ENCODE measurements around the gene GPC6. TPM values are rescaled to one million over a fixed set of nuclear protein-coding genes. Genes with fewer than 3 reads are reported as not detected.

Gene GPC6
- total RNA-seq, 1 experiment from 2014 or later, result not detected

DNA sequence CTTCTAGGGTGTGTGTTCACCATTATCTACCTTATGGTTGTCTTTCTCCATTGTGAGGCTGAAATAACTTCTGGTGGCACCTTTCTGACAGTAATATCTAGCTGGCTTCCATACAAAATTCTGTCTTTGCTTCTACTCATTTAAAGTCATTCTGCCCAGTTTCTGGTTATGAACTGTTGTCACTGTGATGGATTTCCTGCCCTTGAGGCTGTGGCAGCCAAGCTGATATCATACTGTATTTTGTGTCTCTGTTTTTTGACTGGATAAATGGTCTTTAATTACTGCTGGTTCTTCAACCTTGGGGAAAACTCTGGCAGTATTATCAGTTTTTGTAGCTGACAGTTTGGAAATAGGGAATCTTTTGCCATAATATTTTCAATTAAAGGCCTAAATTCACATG lies 233.4 kb downstream of the GPC6 start:
- no peaks in the 10 kb centered on the region for H3K27me3 ChIP-seq (ENCODE audit: insufficient read depth, low read depth)
- no peak overlapping the region for H3K27ac ChIP-seq
- no TSS peak for BruUV-seq (replicated peaks)
- ChIA-PET CTCF (no interaction called here), POLR2A (ENCODE audit: unreplicated experiment) (no interaction called here)
- no peak overlapping the region for H2AFZ ChIP-seq
- no peaks in the 10 kb centered on the region for H4K20me1 ChIP-seq (ENCODE audit: insufficient read depth)
- no peak overlapping the region for H3K4me3 ChIP-seq
- H3K9me3 ChIP-seq (ENCODE audit: insufficient read depth, low read depth), result no peaks in the 10 kb centered on the region
- H3K4me1 ChIP-seq (replicated peaks; ENCODE audit: insufficient read depth), result no peaks in the 10 kb centered on the region
- no peaks in the 10 kb centered on the region for H3K79me2 ChIP-seq (ENCODE audit: low read depth)
- no peaks in the 10 kb centered on the region for H3K36me3 ChIP-seq (ENCODE audit: low read depth)
- no peak for DNase-seq
- H3K9me2 ChIP-seq (ENCODE audit: insufficient read depth), result no peaks in the 10 kb centered on the region
- no peak for TF ChIP-seq EZH2 (IDR thresholded peaks at IDR 0.05; ENCODE audit: low read depth)
- TF ChIP-seq, protein P1, sequence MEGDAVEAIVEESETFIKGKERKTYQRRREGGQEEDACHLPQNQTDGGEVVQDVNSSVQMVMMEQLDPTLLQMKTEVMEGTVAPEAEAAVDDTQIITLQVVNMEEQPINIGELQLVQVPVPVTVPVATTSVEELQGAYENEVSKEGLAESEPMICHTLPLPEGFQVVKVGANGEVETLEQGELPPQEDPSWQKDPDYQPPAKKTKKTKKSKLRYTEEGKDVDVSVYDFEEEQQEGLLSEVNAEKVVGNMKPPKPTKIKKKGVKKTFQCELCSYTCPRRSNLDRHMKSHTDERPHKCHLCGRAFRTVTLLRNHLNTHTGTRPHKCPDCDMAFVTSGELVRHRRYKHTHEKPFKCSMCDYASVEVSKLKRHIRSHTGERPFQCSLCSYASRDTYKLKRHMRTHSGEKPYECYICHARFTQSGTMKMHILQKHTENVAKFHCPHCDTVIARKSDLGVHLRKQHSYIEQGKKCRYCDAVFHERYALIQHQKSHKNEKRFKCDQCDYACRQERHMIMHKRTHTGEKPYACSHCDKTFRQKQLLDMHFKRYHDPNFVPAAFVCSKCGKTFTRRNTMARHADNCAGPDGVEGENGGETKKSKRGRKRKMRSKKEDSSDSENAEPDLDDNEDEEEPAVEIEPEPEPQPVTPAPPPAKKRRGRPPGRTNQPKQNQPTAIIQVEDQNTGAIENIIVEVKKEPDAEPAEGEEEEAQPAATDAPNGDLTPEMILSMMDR (conservative IDR thresholded peaks at IDR 0.05), result no peak
- intact Hi-C loops (cut with micrococcal nuclease; ENCODE audit: unreplicated experiment), result no loop called here
- no peak overlapping the region for H3K4me2 ChIP-seq
- H3F3A ChIP-seq (ENCODE audit: insufficient read depth, low read depth), result no peaks in the 10 kb centered on the region

DNA sequence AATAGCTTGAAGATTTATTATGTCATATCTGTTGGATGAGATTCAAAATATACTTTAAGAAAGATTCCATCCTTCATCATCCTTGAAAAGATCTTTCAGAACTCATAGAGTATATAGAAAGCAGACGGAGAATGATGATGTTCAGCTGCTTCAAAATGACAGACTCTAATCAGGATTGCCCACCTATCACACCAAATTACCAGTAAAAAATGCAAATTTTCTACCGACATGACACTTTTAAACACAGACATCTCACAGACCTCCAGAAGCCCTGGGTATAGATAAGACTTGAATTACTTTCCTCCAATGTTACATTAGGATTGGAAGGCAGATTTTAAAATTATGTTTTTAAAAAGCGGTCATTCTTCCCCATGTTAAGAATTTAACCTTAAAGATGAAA lies 235.5 kb downstream of the GPC6 start:
- Histone ChIP-seq H3K36me3 (ENCODE audit: low read depth) (no peaks in the 10 kb centered on the region), H3K4me1 (replicated peaks; ENCODE audit: insufficient read depth) (no peaks in the 10 kb centered on the region), H3K79me2 (ENCODE audit: low read depth) (no peaks in the 10 kb centered on the region), H4K20me1 (ENCODE audit: insufficient read depth) (no peaks in the 10 kb centered on the region), H3K27me3 (ENCODE audit: insufficient read depth, low read depth) (no peaks in the 10 kb centered on the region), H3K9me3 (ENCODE audit: insufficient read depth, low read depth) (no peaks in the 10 kb centered on the region), H3K4me3 (no peak overlapping the region), H3K4me2 (no peak overlapping the region), H3K27ac (no peak overlapping the region), H2AFZ (no peak overlapping the region), H3K9me2 (ENCODE audit: insufficient read depth) (no peaks in the 10 kb centered on the region), H3F3A (ENCODE audit: insufficient read depth, low read depth) (no peaks in the 10 kb centered on the region)
- POLR2A ChIA-PET (ENCODE audit: unreplicated experiment), result no interaction called here
- TF ChIP-seq EZH2 (IDR thresholded peaks at IDR 0.05; ENCODE audit: low read depth), result no peak
- TF ChIP-seq, protein P1 (conservative IDR thresholded peaks at IDR 0.05), result no peak
- CTCF ChIA-PET, result no interaction called here
- intact Hi-C loops (cut with micrococcal nuclease; ENCODE audit: unreplicated experiment), result no loop called here
- BruUV-seq (replicated peaks), result no TSS peak
- DNase-seq, result no peak

DNA sequence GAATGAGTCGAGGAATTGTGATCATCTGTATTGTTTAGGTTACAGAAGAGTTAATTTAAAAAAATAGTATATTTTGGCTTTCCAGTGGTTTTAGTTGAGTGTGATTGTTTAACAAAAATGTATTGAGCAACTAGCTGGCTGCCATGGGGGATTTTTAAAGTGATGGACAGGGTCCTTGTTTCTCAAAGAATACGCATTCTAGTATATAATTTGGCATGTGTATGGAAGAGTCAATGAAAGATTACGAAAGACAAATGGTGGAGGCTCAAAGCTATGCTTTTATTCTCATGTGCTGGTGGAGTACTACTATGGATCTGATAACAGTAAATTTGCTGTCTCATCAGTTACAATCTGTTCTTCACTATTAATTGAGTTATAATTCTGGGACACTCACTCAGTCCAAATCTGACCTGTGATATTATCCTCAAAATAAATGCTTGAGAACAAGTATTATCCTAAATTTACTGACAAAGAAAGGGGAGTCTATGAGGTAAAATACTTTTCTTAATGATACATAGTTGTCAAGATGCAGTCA lies 240.0 kb downstream of the GPC6 start:
- Histone ChIP-seq H3K4me3 (no peak overlapping the region), H3K9me2 (ENCODE audit: insufficient read depth) (no peaks in the 10 kb centered on the region), H3F3A (ENCODE audit: insufficient read depth, low read depth) (no peaks in the 10 kb centered on the region), H3K79me2 (ENCODE audit: low read depth) (no peaks in the 10 kb centered on the region), H3K27me3 (ENCODE audit: insufficient read depth, low read depth) (no peaks in the 10 kb centered on the region), H2AFZ (no peak overlapping the region), H4K20me1 (ENCODE audit: insufficient read depth) (no peaks in the 10 kb centered on the region), H3K9me3 (ENCODE audit: insufficient read depth, low read depth) (no peaks in the 10 kb centered on the region), H3K36me3 (ENCODE audit: low read depth) (no peaks in the 10 kb centered on the region), H3K27ac (no peak overlapping the region), H3K4me2 (no peak overlapping the region), H3K4me1 (replicated peaks; ENCODE audit: insufficient read depth) (no peaks in the 10 kb centered on the region)
- no peak for DNase-seq
- intact Hi-C loops (cut with micrococcal nuclease; ENCODE audit: unreplicated experiment), result no loop called here
- no TSS peak for BruUV-seq (replicated peaks)
- no peak for TF ChIP-seq EZH2 (IDR thresholded peaks at IDR 0.05; ENCODE audit: low read depth)
- TF ChIP-seq, protein P1 (conservative IDR thresholded peaks at IDR 0.05), result no peak
- ChIA-PET POLR2A (ENCODE audit: unreplicated experiment) (no interaction called here), CTCF (no interaction called here)
